NB4 (cell line): ENCODE results near the gene CCNYL1.
"Not testable (repeated sequence)": the region's sequence is repeated elsewhere in the genome, so short reads cannot be mapped to it uniquely, and the experiment has no call there.

Experiments
- DNase-seq: peaks from one replicate; pipeline ENCODE4 v3.0.0; 2010; ENCODE audit warnings: low read depth
- H3K4me3 ChIP-seq: one replicate; pipeline ENCODE4 v1.5.1; 2011; ENCODE audit warnings: mild to moderate bottlenecking, low read depth, low read length, moderate library complexity
- CTCF ChIP-seq: IDR thresholded peaks from one replicate; pipeline ENCODE4 v1.5.1; 2012; ENCODE audit warnings: low read depth, low read length
- MAX ChIP-seq: IDR thresholded peaks from 2 replicates; pipeline ENCODE4 v1.6.1; 2011; ENCODE audit warnings: low read depth, low read length
- MYC ChIP-seq: IDR thresholded peaks from 2 replicates; pipeline ENCODE4 v1.6.1; 2011; ENCODE audit warnings: low read depth, low read length
- POLR2A ChIP-seq: IDR thresholded peaks from 2 replicates; pipeline ENCODE4 v1.6.1; 2011; ENCODE audit warnings: mild to moderate bottlenecking; ENCODE audit not compliant: insufficient read length; ENCODE audit errors: extremely low read depth

Gene CCNYL1

GRCh38 chr2:207694811-207695281 is 16.6 kb upstream of the CCNYL1 start:
- DNase-seq = no peak
- TF ChIP-seq MAX (no peak), CTCF (no peak), MYC (no peak), POLR2A (no peak)
- H3K4me3 ChIP-seq = no peak overlapping the region

- no peak overlapping the region for H3K4me3 ChIP-seq
- TF ChIP-seq POLR2A (no peak), CTCF (no peak), MAX (no peak), MYC (no peak)
- DNase-seq = no peak
Measured at GRCh38 chr2:207695293-207695692, 16.1 kb upstream of the CCNYL1 start.

- H3K4me3 ChIP-seq, DNase-seq: not testable (repeated sequence)
Measured at GRCh38 chr2:207696911-207697310, 14.5 kb upstream of the CCNYL1 start.

GRCh38 chr2:207697411-207697810 is 14.0 kb upstream of the CCNYL1 start:
- H3K4me3 ChIP-seq = no peak overlapping the region
- TF ChIP-seq MYC (no peak), MAX (no peak), POLR2A (no peak), CTCF (no peak)
- DNase-seq = no peak

- no peak overlapping the region for H3K4me3 ChIP-seq
- TF ChIP-seq MYC = no peak
- no peak for TF ChIP-seq POLR2A
- no peak for TF ChIP-seq MAX
- TF ChIP-seq CTCF = no peak
- no peak for DNase-seq
Measured at GRCh38 chr2:207698301-207698700, 13.1 kb upstream of the CCNYL1 start.

- DNase-seq = no peak
- TF ChIP-seq CTCF (no peak), MYC (no peak), POLR2A (no peak), MAX (no peak)
Measured at GRCh38 chr2:207704078-207704477, 7.4 kb upstream of the CCNYL1 start.

More at GRCh38 chr2:207704078-207704477, 7.4 kb upstream of the CCNYL1 start:
- H3K4me3 ChIP-seq = no peak overlapping the region
